Activated CD8-positive, alpha-beta T cell treated with anti-CD3 and anti-CD28 coated beads for 36 hours (primary cell): ENCODE results near the gene MYT1. TPM values are rescaled to one million over a fixed set of nuclear protein-coding genes. Genes with fewer than 3 reads are reported as not detected.
A peak's percentile ranks its signal among the peaks of the same experiment; 100 is the strongest.
"Not testable (repeated sequence)": the region's sequence is repeated elsewhere in the genome, so short reads cannot be mapped to it uniquely, and the experiment has no call there.

Experiments used
- ATAC-seq: fragments of 200-7000 bp; cut with Tn5 transposase; one replicate; pipeline ENCODE4 v1.10.0; 2021; ENCODE audit warnings: mild to moderate bottlenecking, moderate library complexity
- CTCF ChIA-PET: fragments of 350-600 bp; sonication (Branson Sonifier 250); formaldehyde crosslinking; loops from one replicate; lab custom pipeline; 2021; ENCODE audit warnings: antibody characterized with exemption; lab: Charles Lee
- POLR2A ChIA-PET: fragments of 350-600 bp; sonication (Branson Sonifier 250); formaldehyde crosslinking; loops from one replicate; lab custom pipeline; 2021; ENCODE audit warnings: antibody characterized with exemption; lab: Charles Lee
- DNase-seq: peaks from one replicate; pipeline ENCODE4 v3.0.0-alpha.2; 2020
- H3K27ac Mint-ChIP-seq: one replicate; pipeline ENCODE4 v1.8.0; 2021; ENCODE audit warnings: mild to moderate bottlenecking, mixed read lengths
- H3K27me3 Mint-ChIP-seq: one replicate; pipeline ENCODE4 v1.8.0; 2021; ENCODE audit warnings: mixed read lengths
- H3K36me3 Mint-ChIP-seq: one replicate; pipeline ENCODE4 v1.8.0; 2021; ENCODE audit warnings: low read depth, mixed read lengths
- H3K4me1 Mint-ChIP-seq: one replicate; pipeline ENCODE4 v1.8.0; 2021; ENCODE audit warnings: low read depth, mixed read lengths
- H3K4me3 Mint-ChIP-seq: one replicate; pipeline ENCODE4 v1.8.0; 2021; ENCODE audit warnings: mild to moderate bottlenecking, moderate library complexity, mixed read lengths
- H3K9me3 Mint-ChIP-seq: one replicate; pipeline ENCODE4 v1.8.0; 2021; ENCODE audit warnings: mixed read lengths
- intact Hi-C: fragments of 100-400 bp; cut with micrococcal nuclease; formaldehyde crosslinking; loops from one replicate; pipeline ENCODE4 v1.10.0; 2022
- total RNA-seq, 2 experiments: library from RNA; stranded (reverse); gene quantifications; one replicate each; pipeline ENCODE4 v1.2.3, GENCODE V29; 2021
- TF ChIP-seq, protein P1 (sequence below): fragments of 200-600 bp; IDR thresholded peaks from one replicate; pipeline ENCODE4 v1.8.0; 2022; ENCODE audit warnings: antibody characterized with exemption, mild to moderate bottlenecking

The MYT1 gene
- total RNA-seq, 2 experiments from 2014 or later: not detected

DNA sequence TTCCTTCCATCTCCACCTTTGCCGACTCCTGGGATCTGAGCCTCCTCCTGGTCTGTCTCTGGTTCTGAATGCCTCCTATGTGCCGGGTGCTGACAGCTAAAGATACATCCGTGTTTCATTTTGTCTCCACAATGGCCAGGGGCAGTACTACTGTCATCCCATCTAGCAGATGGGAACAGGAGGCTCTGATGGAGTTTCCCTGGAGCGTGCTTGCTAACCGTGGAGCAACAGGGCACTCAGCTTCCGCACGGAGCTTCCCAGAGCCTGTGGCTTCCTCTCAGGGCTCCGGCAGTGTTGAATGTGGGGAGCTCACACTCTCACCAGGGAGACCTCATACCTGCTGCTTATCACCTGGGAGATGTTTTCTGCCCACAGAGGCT is 45.0 kb upstream of the MYT1 start:
- ATAC-seq: no peak
- TF ChIP-seq, protein P1, sequence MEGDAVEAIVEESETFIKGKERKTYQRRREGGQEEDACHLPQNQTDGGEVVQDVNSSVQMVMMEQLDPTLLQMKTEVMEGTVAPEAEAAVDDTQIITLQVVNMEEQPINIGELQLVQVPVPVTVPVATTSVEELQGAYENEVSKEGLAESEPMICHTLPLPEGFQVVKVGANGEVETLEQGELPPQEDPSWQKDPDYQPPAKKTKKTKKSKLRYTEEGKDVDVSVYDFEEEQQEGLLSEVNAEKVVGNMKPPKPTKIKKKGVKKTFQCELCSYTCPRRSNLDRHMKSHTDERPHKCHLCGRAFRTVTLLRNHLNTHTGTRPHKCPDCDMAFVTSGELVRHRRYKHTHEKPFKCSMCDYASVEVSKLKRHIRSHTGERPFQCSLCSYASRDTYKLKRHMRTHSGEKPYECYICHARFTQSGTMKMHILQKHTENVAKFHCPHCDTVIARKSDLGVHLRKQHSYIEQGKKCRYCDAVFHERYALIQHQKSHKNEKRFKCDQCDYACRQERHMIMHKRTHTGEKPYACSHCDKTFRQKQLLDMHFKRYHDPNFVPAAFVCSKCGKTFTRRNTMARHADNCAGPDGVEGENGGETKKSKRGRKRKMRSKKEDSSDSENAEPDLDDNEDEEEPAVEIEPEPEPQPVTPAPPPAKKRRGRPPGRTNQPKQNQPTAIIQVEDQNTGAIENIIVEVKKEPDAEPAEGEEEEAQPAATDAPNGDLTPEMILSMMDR: no peak
- H3K9me3 Mint-ChIP-seq: no peaks in the 10 kb centered on the region
- intact Hi-C loops: no loop called here
- no peak overlapping the region for H3K4me3 Mint-ChIP-seq
- peaks cover 7% of the 10 kb centered on the region for H3K27me3 Mint-ChIP-seq
- POLR2A ChIA-PET: interaction anchor here (1.2 to 1.6 kb wide), 3 partner anchors 17 to 137 kb away, joined by 3 to 4 read pairs (median 3); partner anchors contain the start of gene LKAAEAR1
- H3K27ac Mint-ChIP-seq: no peak overlapping the region
- DNase-seq: no peak
- peaks cover 9% of the 10 kb centered on the region for H3K4me1 Mint-ChIP-seq
- CTCF ChIA-PET: interaction anchor here (1.1 to 4.2 kb wide), 7 partner anchors 12 to 145 kb away, joined by 3 to 61 read pairs (median 8); partner anchors contain the start of genes C20orf204 and LKAAEAR1
- no peaks in the 10 kb centered on the region for H3K36me3 Mint-ChIP-seq

DNA sequence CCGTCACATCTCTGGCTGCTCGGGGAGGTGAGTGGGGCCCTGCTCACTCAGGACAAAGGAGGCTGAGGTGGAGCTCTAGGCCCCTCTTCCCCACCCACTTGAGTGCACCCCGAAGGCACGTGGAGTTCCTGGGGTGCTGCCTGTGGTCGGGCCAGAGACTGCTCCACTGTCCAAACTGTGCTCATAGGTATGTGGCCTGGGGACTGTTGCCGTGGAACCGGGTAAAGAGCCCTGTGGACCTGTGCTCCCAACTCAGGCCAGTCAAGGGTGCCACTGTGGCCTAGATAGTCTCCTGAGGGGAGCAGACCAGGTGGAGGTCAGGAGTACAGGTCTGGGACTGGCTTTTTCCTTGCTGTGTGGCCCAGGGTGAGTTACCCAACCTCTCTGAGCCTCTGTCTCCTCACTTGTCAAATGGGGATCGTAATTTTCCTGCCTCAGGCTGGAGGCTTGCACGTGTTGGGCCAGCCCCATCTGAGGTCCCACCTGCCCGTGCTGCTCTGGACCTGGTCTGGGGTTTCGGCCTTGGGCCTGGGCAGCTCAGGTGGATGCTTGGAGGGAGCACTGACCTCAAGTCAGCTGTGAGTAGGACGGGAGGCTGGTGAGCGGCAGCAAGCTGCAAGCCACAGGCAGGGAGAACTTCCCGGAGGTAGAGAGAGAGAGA is 44.4 kb upstream of the MYT1 start:
- CTCF ChIA-PET: interaction anchor here (0.6 to 4.2 kb wide), 24 partner anchors 9 to 623 kb away, joined by 3 to 61 read pairs (median 4); partner anchors contain the start of genes C20orf204, LKAAEAR1, NPBWR2 and OPRL1
- no peaks in the 10 kb centered on the region for H3K9me3 Mint-ChIP-seq
- peak; percentile 17 for ATAC-seq
- H3K4me3 Mint-ChIP-seq: peak overlapping the region; percentile 51
- H3K36me3 Mint-ChIP-seq: no peaks in the 10 kb centered on the region
- POLR2A ChIA-PET: interaction anchor here (0.8 to 1.6 kb wide), 4 partner anchors 17 to 136 kb away, joined by 3 to 4 read pairs (median 3); partner anchors contain the start of gene LKAAEAR1
- DNase-seq: peak; percentile 15
- H3K27me3 Mint-ChIP-seq: peaks cover 7% of the 10 kb centered on the region
- TF ChIP-seq, protein P1: no peak
- intact Hi-C loops: loop anchor here (5.0 kb wide), 1 partner anchor 38 kb away; the partner anchor contains the start of genes LKAAEAR1 and OPRL1
- H3K27ac Mint-ChIP-seq: peak overlapping the region; percentile 80
- H3K4me1 Mint-ChIP-seq: peaks cover 9% of the 10 kb centered on the region

DNA sequence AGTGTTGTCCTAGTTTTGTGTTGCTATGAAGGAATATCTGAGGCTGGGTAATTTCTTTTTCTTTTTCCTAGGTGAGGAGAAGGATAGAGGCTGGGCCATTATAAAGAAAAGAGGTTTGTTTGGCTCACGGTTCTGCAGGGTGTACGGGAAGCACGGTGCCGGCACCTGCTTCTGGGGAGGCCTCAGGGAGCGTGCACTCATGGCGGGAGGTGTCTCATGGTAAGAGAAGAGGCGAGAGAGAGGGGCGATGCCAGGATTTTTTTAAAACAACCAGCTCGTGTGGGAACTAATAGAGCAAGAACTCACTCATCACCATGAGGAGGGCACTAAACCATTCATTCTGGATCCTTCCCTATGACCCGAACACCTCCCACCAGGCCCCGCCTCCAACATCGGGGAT is 42.7 kb upstream of the MYT1 start:
- Mint-ChIP-seq H3K4me3 (no peak overlapping the region), H3K4me1 (peaks cover 9% of the 10 kb centered on the region), H3K27ac (no peak overlapping the region), H3K36me3 (no peaks in the 10 kb centered on the region), H3K9me3 (no peaks in the 10 kb centered on the region), H3K27me3 (peaks cover 7% of the 10 kb centered on the region)
- DNase-seq (no peak), ATAC-seq (no peak)
- CTCF ChIA-PET: interaction anchor here (1.0 to 4.2 kb wide), 11 partner anchors 9 to 336 kb away, joined by 3 to 61 read pairs (median 6); partner anchors contain the start of genes LKAAEAR1, OPRL1 and RGS19
- POLR2A ChIA-PET: no interaction called here
- TF ChIP-seq, protein P1: no peak
- intact Hi-C loops: loop anchor here (5.0 kb wide), 1 partner anchor 39 kb away; the partner anchor contains the start of genes LKAAEAR1 and OPRL1

DNA sequence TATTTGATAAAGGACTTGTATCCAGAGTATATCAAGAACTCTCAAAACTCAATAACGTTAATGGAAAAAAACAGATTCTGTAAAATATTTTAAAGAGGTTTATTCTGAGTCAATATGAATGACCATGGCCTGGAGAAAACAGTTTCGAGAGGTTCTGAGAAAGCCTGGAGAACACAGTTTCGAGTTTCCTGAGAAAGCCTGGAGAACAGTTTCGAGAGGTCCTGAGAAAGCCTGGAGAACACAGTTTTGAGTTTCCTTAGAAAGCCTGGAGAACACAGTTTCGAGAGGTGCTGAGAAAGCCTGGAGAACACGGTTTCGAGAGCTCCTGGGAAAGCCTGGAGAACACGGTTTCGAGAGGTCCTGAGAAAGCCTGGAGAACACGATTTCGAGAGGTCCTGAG is 41.3 kb upstream of the MYT1 start:
- CTCF ChIA-PET: interaction anchor here (1.0 to 4.2 kb wide), 4 partner anchors 22 to 84 kb away, joined by 3 to 61 read pairs (median 18); partner anchors contain the start of genes LKAAEAR1 and RGS19
- POLR2A ChIA-PET, H3K4me3 Mint-ChIP-seq, H3K36me3 Mint-ChIP-seq, ATAC-seq, H3K27ac Mint-ChIP-seq, H3K9me3 Mint-ChIP-seq, H3K4me1 Mint-ChIP-seq, H3K27me3 Mint-ChIP-seq, DNase-seq: not testable (repeated sequence)
- intact Hi-C loops: loop anchor here (5.0 kb wide), 1 partner anchor 41 kb away; the partner anchor contains the start of genes LKAAEAR1 and OPRL1

DNA sequence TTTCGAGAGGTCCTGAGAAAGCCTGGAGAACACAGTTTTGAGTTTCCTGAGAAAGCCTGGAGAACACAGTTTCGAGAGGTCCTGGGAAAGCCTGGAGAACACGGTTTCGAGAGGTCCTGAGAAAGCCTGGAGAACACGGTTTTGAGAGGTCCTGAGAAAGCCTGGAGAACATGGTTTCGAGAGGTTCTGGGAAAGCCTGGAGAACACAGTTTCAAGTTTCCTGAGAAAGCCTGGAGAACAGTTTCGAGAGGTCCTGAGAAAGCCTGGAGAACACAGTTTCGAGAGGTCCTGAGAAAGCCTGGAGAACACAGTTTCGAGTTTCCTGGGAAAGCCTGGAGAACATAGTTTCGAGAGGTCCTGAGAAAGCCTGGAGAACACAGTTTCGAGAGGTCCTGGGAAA is 40.7 kb upstream of the MYT1 start:
- CTCF ChIA-PET, ATAC-seq: not testable (repeated sequence)
- intact Hi-C loops: loop anchor here (5.0 kb wide), 1 partner anchor 41 kb away; the partner anchor contains the start of genes LKAAEAR1 and OPRL1

More for the DNA sequence above, 40.7 kb upstream of the MYT1 start:
- H3K27ac Mint-ChIP-seq, H3K9me3 Mint-ChIP-seq, H3K36me3 Mint-ChIP-seq, DNase-seq, POLR2A ChIA-PET, H3K4me1 Mint-ChIP-seq, H3K4me3 Mint-ChIP-seq, H3K27me3 Mint-ChIP-seq: not testable (repeated sequence)
